Neutrophil (primary cell): ENCODE data around the gene PDGFC.

Experiments used
- H3K27ac ChIP-seq: fragments of 200-600 bp; sonication (generic); 2 replicates; pipeline ENCODE4 v1.5.1; 2016; ENCODE audit warnings: mild to moderate bottlenecking, moderate library complexity
- H3K27me3 ChIP-seq: fragments of 200-600 bp; sonication (generic); 2 replicates; pipeline ENCODE4 v1.6.0; 2016; ENCODE audit warnings: mild to moderate bottlenecking
- H3K36me3 ChIP-seq: fragments of 200-600 bp; sonication (generic); 2 replicates; pipeline ENCODE4 v1.5.1; 2017
- H3K4me1 ChIP-seq, 2 experiments: fragments of 200-600 bp in 1 of 2; sonication (generic) in 1 of 2; 1 replicate in 1 of 2; 2 replicates in 1 of 2; pipeline versions ENCODE4 v1.5.1 to v1.6.1; 2013 to 2016; ENCODE audit warnings: low read depth in 1 of 2, low read length in 1 of 2, mild to moderate bottlenecking in 1 of 2, moderate library complexity in 1 of 2; ENCODE audit not compliant: control insufficient read depth in 1 of 2, insufficient read depth in 1 of 2
- H3K4me3 ChIP-seq, 2 experiments: fragments of 200-600 bp in 1 of 2; sonication (generic) in 1 of 2; 1 replicate in 1 of 2; 2 replicates in 1 of 2; pipeline ENCODE4 v1.5.1; 2013 to 2016; ENCODE audit warnings: low read depth in 1 of 2, low read length in 1 of 2, mild to moderate bottlenecking in 1 of 2, moderate library complexity in 1 of 2
- H3K9me3 ChIP-seq: fragments of 200-600 bp; sonication (generic); 2 replicates; pipeline ENCODE4 v1.5.1; 2016
- TF ChIP-seq, protein P1 (sequence below): fragments of 200-600 bp; sonication (generic); IDR thresholded peaks from 2 replicates; pipeline ENCODE4 v1.5.1; 2016; ENCODE audit warnings: antibody characterized with exemption

PDGFC gene

DNA sequence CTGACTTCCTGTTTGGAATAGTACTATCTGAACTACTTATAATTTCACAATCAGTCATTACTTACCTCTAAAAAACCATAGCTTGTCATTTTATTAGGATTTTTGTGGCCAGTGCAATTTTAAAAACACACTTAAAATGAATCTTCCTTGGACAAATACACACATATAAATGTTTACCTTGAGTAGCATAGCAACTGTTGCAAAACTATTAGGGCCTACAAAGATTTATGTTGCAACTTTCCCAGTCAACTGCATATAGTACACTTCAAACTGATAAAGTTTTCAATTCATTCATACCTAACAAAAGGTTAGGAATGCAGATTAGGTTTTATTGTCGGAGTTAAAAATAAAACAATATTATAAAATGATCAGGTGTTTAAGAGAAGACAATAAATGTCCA lies 193.0 kb downstream of the PDGFC start:
- Histone ChIP-seq H3K9me3 (no peaks in the 10 kb centered on the region), H3K27ac (no peak overlapping the region), H3K4me1 (no peaks in the 10 kb centered on the region), H3K27me3 (no peaks in the 10 kb centered on the region), H3K36me3 (no peaks in the 10 kb centered on the region), H3K4me3 (no peak overlapping the region)
- TF ChIP-seq, protein P1, sequence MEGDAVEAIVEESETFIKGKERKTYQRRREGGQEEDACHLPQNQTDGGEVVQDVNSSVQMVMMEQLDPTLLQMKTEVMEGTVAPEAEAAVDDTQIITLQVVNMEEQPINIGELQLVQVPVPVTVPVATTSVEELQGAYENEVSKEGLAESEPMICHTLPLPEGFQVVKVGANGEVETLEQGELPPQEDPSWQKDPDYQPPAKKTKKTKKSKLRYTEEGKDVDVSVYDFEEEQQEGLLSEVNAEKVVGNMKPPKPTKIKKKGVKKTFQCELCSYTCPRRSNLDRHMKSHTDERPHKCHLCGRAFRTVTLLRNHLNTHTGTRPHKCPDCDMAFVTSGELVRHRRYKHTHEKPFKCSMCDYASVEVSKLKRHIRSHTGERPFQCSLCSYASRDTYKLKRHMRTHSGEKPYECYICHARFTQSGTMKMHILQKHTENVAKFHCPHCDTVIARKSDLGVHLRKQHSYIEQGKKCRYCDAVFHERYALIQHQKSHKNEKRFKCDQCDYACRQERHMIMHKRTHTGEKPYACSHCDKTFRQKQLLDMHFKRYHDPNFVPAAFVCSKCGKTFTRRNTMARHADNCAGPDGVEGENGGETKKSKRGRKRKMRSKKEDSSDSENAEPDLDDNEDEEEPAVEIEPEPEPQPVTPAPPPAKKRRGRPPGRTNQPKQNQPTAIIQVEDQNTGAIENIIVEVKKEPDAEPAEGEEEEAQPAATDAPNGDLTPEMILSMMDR, result no peak

DNA sequence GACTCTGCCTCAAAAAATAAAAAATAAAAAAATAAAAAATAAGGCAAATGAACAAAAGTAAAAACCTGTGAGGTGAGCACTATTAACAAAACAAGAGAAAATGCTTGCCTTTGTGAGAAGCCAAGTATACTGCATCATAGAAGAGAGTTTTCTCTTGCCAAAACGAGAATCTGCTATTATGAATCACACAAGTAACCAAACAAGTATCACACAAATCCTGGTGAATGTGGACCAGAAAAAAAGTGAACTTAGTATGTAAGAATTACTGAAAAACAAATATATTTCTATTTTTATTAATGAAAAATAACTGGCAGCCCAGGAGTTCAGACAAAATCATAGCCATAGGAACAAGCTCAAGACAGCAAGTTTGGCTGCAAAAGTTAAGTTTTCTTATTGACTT lies 193.5 kb downstream of the PDGFC start:
- Histone ChIP-seq H3K9me3 (no peaks in the 10 kb centered on the region), H3K36me3 (no peaks in the 10 kb centered on the region), H3K4me1 (no peaks in the 10 kb centered on the region), H3K4me3 (no peak overlapping the region), H3K27me3 (no peaks in the 10 kb centered on the region), H3K27ac (no peak overlapping the region)
- TF ChIP-seq, protein P1, result no peak

DNA sequence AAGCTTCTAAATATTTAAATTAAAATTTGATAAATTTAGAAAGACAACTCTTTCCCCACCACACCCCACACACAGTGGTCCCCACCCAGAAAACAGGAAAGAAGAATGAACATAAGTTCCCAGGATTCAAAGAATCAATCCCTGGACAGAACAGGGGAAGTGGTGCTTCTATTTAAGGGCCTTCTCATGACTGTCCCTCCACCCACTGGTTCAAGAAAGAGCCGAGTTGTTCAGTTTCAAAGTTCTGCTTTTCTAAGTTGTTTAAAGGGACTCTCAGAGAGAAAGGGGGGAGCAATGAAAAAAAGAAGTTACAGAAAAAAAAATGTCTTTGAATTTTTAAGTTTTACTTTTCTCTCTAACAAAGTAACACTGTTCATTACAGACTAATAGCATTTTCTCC lies 195.8 kb downstream of the PDGFC start:
- no peaks in the 10 kb centered on the region for H3K36me3 ChIP-seq
- no peak overlapping the region for H3K27ac ChIP-seq
- no peaks in the 10 kb centered on the region for H3K27me3 ChIP-seq
- no peaks in the 10 kb centered on the region for H3K9me3 ChIP-seq
- H3K4me1 ChIP-seq, result no peaks in the 10 kb centered on the region
- TF ChIP-seq, protein P1, result no peak
- H3K4me3 ChIP-seq, result no peak overlapping the region

DNA sequence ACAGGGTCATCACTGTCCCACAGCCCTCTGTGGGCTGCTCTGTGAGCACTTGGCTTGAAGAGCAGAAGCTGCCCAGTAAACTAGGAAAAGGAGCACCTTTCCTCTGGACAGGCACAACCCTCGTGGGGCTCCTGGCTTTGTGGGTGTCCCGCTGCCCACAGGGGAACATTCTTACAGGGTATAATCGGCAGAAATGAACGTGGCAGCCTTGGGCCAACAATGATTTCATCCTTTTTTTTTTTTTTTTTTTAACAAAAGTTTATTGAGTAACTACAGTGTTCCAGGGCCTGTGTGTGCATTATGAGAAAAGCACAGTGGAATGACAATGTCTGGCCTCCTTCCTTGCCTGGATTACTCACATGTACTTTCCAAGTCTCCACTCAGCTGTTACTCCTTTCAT lies 197.2 kb downstream of the PDGFC start:
- Histone ChIP-seq H3K9me3 (no peaks in the 10 kb centered on the region), H3K27me3 (no peaks in the 10 kb centered on the region), H3K4me3 (no peak overlapping the region), H3K4me1 (no peaks in the 10 kb centered on the region), H3K27ac (no peak overlapping the region), H3K36me3 (no peaks in the 10 kb centered on the region)
- TF ChIP-seq, protein P1, result no peak

DNA sequence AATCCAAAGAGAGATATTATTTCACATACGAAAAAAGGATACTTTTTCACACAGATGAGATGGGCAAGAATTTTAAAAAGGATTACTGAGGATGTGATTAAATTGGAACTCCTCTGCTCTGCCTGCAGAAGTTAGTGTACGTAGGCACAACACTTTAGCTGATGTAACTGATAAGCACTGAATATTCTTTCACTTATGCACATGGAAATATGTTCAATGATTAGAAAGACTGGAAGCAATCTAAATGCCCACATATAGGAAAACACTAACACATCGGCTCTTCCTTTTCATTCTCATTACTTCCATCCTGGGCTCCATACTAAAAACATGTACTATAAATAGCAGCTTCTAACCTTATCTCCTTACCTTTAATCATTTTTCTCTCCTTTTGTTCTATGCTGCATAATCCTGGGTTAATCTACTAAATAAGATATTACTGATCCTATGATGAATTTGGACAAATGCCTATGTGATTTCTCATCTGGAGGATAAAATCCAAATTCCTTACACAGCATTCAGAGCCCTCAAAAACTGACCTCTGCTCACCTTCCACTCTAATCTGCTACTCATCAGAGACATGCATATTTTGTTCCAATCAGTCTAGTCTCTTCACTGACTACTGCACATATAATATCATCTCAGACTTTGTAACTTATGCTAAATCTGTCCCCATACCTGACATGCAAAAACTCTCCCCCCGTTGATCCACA lies 197.8 kb downstream of the PDGFC start:
- H3K9me3 ChIP-seq, result no peaks in the 10 kb centered on the region
- H3K27ac ChIP-seq, result no peak overlapping the region
- TF ChIP-seq, protein P1, result no peak
- H3K27me3 ChIP-seq, result no peaks in the 10 kb centered on the region
- no peaks in the 10 kb centered on the region for H3K4me1 ChIP-seq
- H3K36me3 ChIP-seq, result no peaks in the 10 kb centered on the region
- no peak overlapping the region for H3K4me3 ChIP-seq
